ENCODE measurements around the gene HES7.
A peak's percentile ranks its signal among the peaks of the same experiment; 100 is the strongest.

Gene HES7

GRCh38 chr17:8151641-8152111 lies 27.8 kb upstream of the HES7 start:
- DNase-seq, result peak; percentile 49 to 67
- TF ChIP-seq POLR2A (IDR thresholded peaks at IDR 0.05; ENCODE audit: low read length), result no peak
- TF ChIP-seq GATA1 (IDR thresholded peaks at IDR 0.05; ENCODE audit: low read depth, low read length), result no peak

- DNase-seq, result peak; percentile 82 to 87
- no peak for TF ChIP-seq POLR2A (IDR thresholded peaks at IDR 0.05; ENCODE audit: low read length)
- TF ChIP-seq GATA1 (IDR thresholded peaks at IDR 0.05; ENCODE audit: low read depth, low read length), result no peak
Measured at GRCh38 chr17:8151120-8151640, 27.3 kb upstream of the HES7 start.

GRCh38 chr17:8150194-8151119 lies 26.6 kb upstream of the HES7 start:
- DNase-seq, result no peak

GRCh38 chr17:8149419-8150193 lies 25.7 kb upstream of the HES7 start:
- peak; percentile 38 for TF ChIP-seq POLR2A (IDR thresholded peaks at IDR 0.05; ENCODE audit: low read length)
- TF ChIP-seq GATA1 (IDR thresholded peaks at IDR 0.05; ENCODE audit: low read depth, low read length), result no peak
- DNase-seq, result no peak

More at GRCh38 chr17:8150194-8151119, 26.6 kb upstream of the HES7 start:
- TF ChIP-seq POLR2A (IDR thresholded peaks at IDR 0.05; ENCODE audit: low read length) (peak; percentile 39), GATA1 (IDR thresholded peaks at IDR 0.05; ENCODE audit: low read depth, low read length) (no peak)

- TF ChIP-seq POLR2A (IDR thresholded peaks at IDR 0.05; ENCODE audit: low read length) (no peak), GATA1 (IDR thresholded peaks at IDR 0.05; ENCODE audit: low read depth, low read length) (no peak)
- DNase-seq, result no peak
Measured at GRCh38 chr17:8148560-8148959, 24.7 kb upstream of the HES7 start.

- TF ChIP-seq POLR2A (IDR thresholded peaks at IDR 0.05; ENCODE audit: low read length) (peak; percentile 30), GATA1 (IDR thresholded peaks at IDR 0.05; ENCODE audit: low read depth, low read length) (no peak)
- no peak for DNase-seq
Measured at GRCh38 chr17:8147805-8148404, 24.0 kb upstream of the HES7 start.

GRCh38 chr17:8147141-8147804 lies 23.4 kb upstream of the HES7 start:
- DNase-seq, result no peak
- TF ChIP-seq POLR2A (IDR thresholded peaks at IDR 0.05; ENCODE audit: low read length), result no peak
- TF ChIP-seq GATA1 (IDR thresholded peaks at IDR 0.05; ENCODE audit: low read depth, low read length), result no peak

GRCh38 chr17:8146381-8147140 lies 22.7 kb upstream of the HES7 start:
- no peak for TF ChIP-seq GATA1 (IDR thresholded peaks at IDR 0.05; ENCODE audit: low read depth, low read length)
- TF ChIP-seq POLR2A (IDR thresholded peaks at IDR 0.05; ENCODE audit: low read length), result no peak
- no peak for DNase-seq

GRCh38 chr17:8145811-8146210 lies 21.9 kb upstream of the HES7 start:
- no peak for DNase-seq
- TF ChIP-seq GATA1 (IDR thresholded peaks at IDR 0.05; ENCODE audit: low read depth, low read length), result no peak
- TF ChIP-seq POLR2A (IDR thresholded peaks at IDR 0.05; ENCODE audit: low read length), result no peak

GRCh38 chr17:8144401-8145231 lies 20.7 kb upstream of the HES7 start:
- TF ChIP-seq GATA1 (IDR thresholded peaks at IDR 0.05; ENCODE audit: low read depth, low read length) (no peak), POLR2A (IDR thresholded peaks at IDR 0.05; ENCODE audit: low read length) (peak; percentile 44)
- DNase-seq, result no peak

- TF ChIP-seq GATA1 (IDR thresholded peaks at IDR 0.05; ENCODE audit: low read depth, low read length) (no peak), POLR2A (IDR thresholded peaks at IDR 0.05; ENCODE audit: low read length) (peak; percentile 52)
- no peak for DNase-seq
Measured at GRCh38 chr17:8143581-8144400, 19.9 kb upstream of the HES7 start.
